Body of pancreas (tissue), 4 donors: Measurements from ENCODE around the gene TRH. TPM values are rescaled to one million over a fixed set of nuclear protein-coding genes. Genes with fewer than 3 reads are reported as not detected.

Experiments used
- ATAC-seq: fragments of 150-250 bp; one replicate; pipeline ENCODE4 v1.9.1; 2016
- DNase-seq, 4 donors: peaks; one replicate each; pipeline ENCODE4 v3.0.0-alpha.2; 2019
- H3K27ac ChIP-seq, 4 donors: fragments of 200-600 bp; sonication (generic); 1 replicate in 3 of 4; 2 replicates in 1 of 4; pipeline versions ENCODE4 v1.5.1 to v1.6.1; 2016 to 2019; ENCODE audit warnings: mild to moderate bottlenecking in 1 of 4, mixed read lengths in 1 of 4, moderate library complexity in 1 of 4
- H3K27me3 ChIP-seq, 2 donors: fragments of 200-600 bp; sonication (generic); one replicate each; pipeline ENCODE4 v1.6.0; 2016; ENCODE audit warnings: mild to moderate bottlenecking in 1 of 2
- H3K36me3 ChIP-seq, 2 donors: fragments of 200-600 bp; sonication (generic); replicated peaks in 1 of 2; 2 replicates each; pipeline ENCODE4 v1.5.1; 2016; ENCODE audit warnings: low read depth in 2 of 2; ENCODE audit not compliant: insufficient read depth in 1 of 2
- H3K4me1 ChIP-seq: fragments of 200-600 bp; sonication (generic); one replicate; pipeline ENCODE4 v1.6.0; 2016
- H3K4me3 ChIP-seq, 2 donors: fragments of 200-600 bp; sonication (generic); 1 replicate in 1 of 2; 2 replicates in 1 of 2; pipeline ENCODE4 v1.5.1; 2016 to 2019
- H3K9me3 ChIP-seq, 3 donors: fragments of 200-600 bp; sonication (generic); 1 replicate in 2 of 3; 2 replicates in 1 of 3; pipeline ENCODE4 v1.5.1; 2016
- POLR2A ChIP-seq, 3 donors: fragments of 450-650 bp; IDR thresholded peaks; one replicate each; pipeline ENCODE4 v1.6.1; 2016; ENCODE audit warnings: antibody characterized with exemption in 3 of 3, mild to moderate bottlenecking in 2 of 3
- WGBS, 2 donors: methylation state at CpG; one replicate each; pipeline ENCODE4 v1.1.5; 2017; 5-methylcytosine and 5-hydroxymethylcytosine counted together
- intact Hi-C: fragments of 100-400 bp; cut with DNase I; formaldehyde crosslinking; loops from one replicate; pipeline ENCODE4 v1.15.1; 2023
- total RNA-seq, 2 donors: library from RNA; depleted of rRNA; stranded (reverse); fragments of >200 nt; gene quantifications; one replicate each; pipeline ENCODE4 v1.1.0, GENCODE V29; 2016
- TF ChIP-seq, protein P1 (sequence below), 7 experiments: fragments of 450-650 bp in 4 of 7; fragments of 200-600 bp in 3 of 7; sonication (generic) in 3 of 7; IDR thresholded peaks; one replicate each; pipeline ENCODE4 v1.5.1; 2016 to 2019; ENCODE audit warnings: antibody characterized with exemption in 7 of 7

TRH gene, protein sequence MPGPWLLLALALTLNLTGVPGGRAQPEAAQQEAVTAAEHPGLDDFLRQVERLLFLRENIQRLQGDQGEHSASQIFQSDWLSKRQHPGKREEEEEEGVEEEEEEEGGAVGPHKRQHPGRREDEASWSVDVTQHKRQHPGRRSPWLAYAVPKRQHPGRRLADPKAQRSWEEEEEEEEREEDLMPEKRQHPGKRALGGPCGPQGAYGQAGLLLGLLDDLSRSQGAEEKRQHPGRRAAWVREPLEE
- not detected for total RNA-seq

DNA sequence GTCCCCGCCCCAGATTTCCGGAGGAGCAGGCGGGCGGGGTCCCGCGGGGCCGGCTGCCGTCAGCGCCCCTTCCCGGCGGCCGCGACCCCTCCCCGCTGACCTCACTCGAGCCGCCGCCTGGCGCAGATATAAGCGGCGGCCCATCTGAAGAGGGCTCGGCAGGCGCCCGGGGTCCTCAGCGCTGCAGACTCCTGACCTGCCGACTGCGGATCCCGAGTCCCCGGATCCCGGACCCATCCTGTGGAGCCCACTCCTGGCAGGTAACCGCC, at the start of gene TRH:
TSS of gene TRH (plus strand) at position 157 of the 269 bp plus-strand sequence. CDS start 1,097 bp downstream, outside the sequence.
- Histone ChIP-seq H3K9me3 (no peaks in the 10 kb centered on the region), H3K27ac (no peak within 1 kb of the TSS), H3K4me3 (no peak within 1 kb of the TSS), H3K27me3 (peaks cover 0 to 13% of the 10 kb centered on the region in 2 donors), H3K4me1 (peaks cover 19% of the 10 kb centered on the region), H3K36me3 (no peaks in the 10 kb centered on the region)
- ATAC-seq, result no peak
- no peak for DNase-seq
- intact Hi-C loops, result no loop called here
- 5% methylated on average over 30 of the region's 30 CpGs; no CpG with 5 or more reads in 1 of the 2 donors for WGBS, 2 donors
- no peak for TF ChIP-seq POLR2A (IDR thresholded peaks at IDR 0.05)
- TF ChIP-seq, protein P1, sequence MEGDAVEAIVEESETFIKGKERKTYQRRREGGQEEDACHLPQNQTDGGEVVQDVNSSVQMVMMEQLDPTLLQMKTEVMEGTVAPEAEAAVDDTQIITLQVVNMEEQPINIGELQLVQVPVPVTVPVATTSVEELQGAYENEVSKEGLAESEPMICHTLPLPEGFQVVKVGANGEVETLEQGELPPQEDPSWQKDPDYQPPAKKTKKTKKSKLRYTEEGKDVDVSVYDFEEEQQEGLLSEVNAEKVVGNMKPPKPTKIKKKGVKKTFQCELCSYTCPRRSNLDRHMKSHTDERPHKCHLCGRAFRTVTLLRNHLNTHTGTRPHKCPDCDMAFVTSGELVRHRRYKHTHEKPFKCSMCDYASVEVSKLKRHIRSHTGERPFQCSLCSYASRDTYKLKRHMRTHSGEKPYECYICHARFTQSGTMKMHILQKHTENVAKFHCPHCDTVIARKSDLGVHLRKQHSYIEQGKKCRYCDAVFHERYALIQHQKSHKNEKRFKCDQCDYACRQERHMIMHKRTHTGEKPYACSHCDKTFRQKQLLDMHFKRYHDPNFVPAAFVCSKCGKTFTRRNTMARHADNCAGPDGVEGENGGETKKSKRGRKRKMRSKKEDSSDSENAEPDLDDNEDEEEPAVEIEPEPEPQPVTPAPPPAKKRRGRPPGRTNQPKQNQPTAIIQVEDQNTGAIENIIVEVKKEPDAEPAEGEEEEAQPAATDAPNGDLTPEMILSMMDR (IDR thresholded peaks at IDR 0.05), result no peak

DNA sequence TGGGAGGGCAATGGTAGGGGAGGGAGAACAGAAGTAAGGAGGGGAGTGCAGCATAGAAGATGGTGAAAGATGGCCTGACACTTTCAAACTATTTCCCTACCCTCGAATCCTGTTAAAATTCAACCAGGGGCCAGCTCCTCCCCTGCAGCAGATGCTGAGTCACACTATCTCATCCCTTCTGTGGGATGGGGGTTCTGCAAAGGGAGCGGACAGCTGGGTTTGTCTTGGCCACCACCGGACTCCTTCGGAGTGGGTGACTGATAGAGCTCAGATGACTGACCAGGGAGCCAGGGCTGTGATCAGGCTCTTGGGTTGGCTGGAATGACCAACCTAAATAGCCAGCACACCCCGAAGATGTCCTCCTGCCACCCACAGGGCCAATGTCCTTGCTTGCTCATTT, 47.4 kb upstream of the TRH start:
- H3K36me3 ChIP-seq, result no peaks in the 10 kb centered on the region
- no peak overlapping the region for H3K4me3 ChIP-seq
- WGBS, 2 donors, result 29 to 37% methylated on average over 4 to 5 of the region's 5 CpGs
- TF ChIP-seq, protein P1 (IDR thresholded peaks at IDR 0.05), result no peak
- TF ChIP-seq POLR2A (IDR thresholded peaks at IDR 0.05), result no peak
- H3K27me3 ChIP-seq, result no peaks in the 10 kb centered on the region
- H3K9me3 ChIP-seq, result no peaks in the 10 kb centered on the region
- DNase-seq (no peak), ATAC-seq (no peak)
- no peaks in the 10 kb centered on the region for H3K4me1 ChIP-seq
- intact Hi-C loops, result no loop called here
- no peak overlapping the region for H3K27ac ChIP-seq

DNA sequence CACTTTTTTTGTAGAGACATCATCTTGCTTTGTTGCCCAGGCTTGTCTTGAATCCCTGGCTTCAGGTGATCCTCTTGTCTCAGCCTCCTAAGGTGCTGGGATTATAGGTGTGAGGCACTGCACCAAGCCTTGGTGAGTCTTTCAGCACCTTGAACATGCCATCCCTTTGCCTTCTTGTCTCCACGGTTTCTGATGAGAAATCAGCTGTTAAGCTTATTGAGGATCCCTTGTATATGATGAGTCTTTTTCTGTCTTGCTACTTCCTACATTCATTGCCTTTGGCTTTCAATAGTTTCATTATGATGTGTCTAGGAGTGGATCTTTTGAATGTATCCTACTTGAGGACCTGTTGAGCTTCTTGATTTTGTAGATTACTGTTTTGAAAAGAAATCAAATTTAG, 45.1 kb upstream of the TRH start:
- Histone ChIP-seq H3K36me3 (no peaks in the 10 kb centered on the region), H3K27ac (no peak overlapping the region), H3K4me3 (no peak overlapping the region), H3K27me3 (no peaks in the 10 kb centered on the region), H3K9me3 (no peaks in the 10 kb centered on the region), H3K4me1 (peaks cover 4% of the 10 kb centered on the region)
- no peak for TF ChIP-seq POLR2A (IDR thresholded peaks at IDR 0.05)
- TF ChIP-seq, protein P1 (IDR thresholded peaks at IDR 0.05), result no peak
- intact Hi-C loops, result no loop called here
- ATAC-seq (no peak), DNase-seq (no peak)
- whole genome bisulfite sequencing, 2 donors, result 86% methylated on average over 1 of the region's 1 CpG

DNA sequence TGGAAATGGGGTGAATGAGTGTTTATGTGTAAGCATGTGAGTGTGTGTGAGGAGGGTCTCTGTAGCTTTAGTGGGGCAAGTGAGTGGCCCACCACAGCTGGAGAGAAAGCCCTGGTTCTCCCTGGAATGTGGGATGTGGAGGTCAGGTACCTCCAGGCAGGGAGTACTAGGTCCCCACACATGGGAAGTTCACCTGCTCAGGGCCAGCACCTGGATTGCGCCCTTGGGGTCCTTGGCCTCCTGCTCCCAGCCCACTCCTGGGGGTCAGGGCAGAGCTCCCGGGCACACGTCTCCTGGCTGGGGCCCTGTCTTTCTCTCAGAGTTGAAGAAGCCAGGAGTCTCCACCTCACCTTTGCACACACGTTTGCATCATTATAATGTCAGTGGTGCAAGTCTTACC, 41.0 kb upstream of the TRH start:
- TF ChIP-seq, protein P1 (IDR thresholded peaks at IDR 0.05), result no peak
- TF ChIP-seq POLR2A (IDR thresholded peaks at IDR 0.05), result no peak
- no peak overlapping the region for H3K27ac ChIP-seq
- no peaks in the 10 kb centered on the region for H3K36me3 ChIP-seq
- 75 to 77% methylated on average over 4 of the region's 4 CpGs for WGBS, 2 donors
- DNase-seq (no peak), ATAC-seq (no peak)
- no peak overlapping the region for H3K4me3 ChIP-seq
- peaks cover 5% of the 10 kb centered on the region for H3K4me1 ChIP-seq
- no peaks in the 10 kb centered on the region for H3K9me3 ChIP-seq
- intact Hi-C loops, result loop anchor here (5.0 to 10.0 kb wide), 3 partner anchors 171 to 446 kb away; no protein-coding TSS in a partner anchor
- no peaks in the 10 kb centered on the region for H3K27me3 ChIP-seq
